Endothelial cell (in vitro differentiated cells): Measurements from ENCODE around the gene SGMS1. TPM values are rescaled to one million over a fixed set of nuclear protein-coding genes. Genes with fewer than 3 reads are reported as not detected.

Experiments
- DNase-seq: peaks from one replicate; pipeline ENCODE4 v3.0.0; 2021; ENCODE audit warnings: low spot score
- H3K27ac Mint-ChIP-seq: one replicate; pipeline ENCODE4 v1.8.0; 2021; ENCODE audit warnings: mixed read lengths, inconsistent platforms; ENCODE audit not compliant: unreplicated experiment
- H3K27me3 Mint-ChIP-seq: one replicate; pipeline ENCODE4 v1.8.0; 2021; ENCODE audit warnings: mild to moderate bottlenecking, moderate library complexity, mixed read lengths, inconsistent platforms; ENCODE audit not compliant: unreplicated experiment
- H3K36me3 Mint-ChIP-seq: one replicate; pipeline ENCODE4 v1.8.0; 2021; ENCODE audit warnings: mild to moderate bottlenecking, low read depth, mixed read lengths, inconsistent platforms; ENCODE audit not compliant: unreplicated experiment
- H3K4me1 Mint-ChIP-seq: one replicate; pipeline ENCODE4 v1.8.0; 2021; ENCODE audit warnings: mild to moderate bottlenecking, mixed read lengths, inconsistent platforms; ENCODE audit not compliant: unreplicated experiment
- H3K4me3 Mint-ChIP-seq: one replicate; pipeline ENCODE4 v1.8.0; 2021; ENCODE audit warnings: mild to moderate bottlenecking, mixed read lengths, inconsistent platforms; ENCODE audit not compliant: unreplicated experiment
- H3K9me3 Mint-ChIP-seq: one replicate; pipeline ENCODE4 v1.8.0; 2021; ENCODE audit warnings: mixed read lengths, inconsistent platforms; ENCODE audit not compliant: unreplicated experiment
- CTCF ChIP-seq: fragments of 200-600 bp; sonication (generic); IDR thresholded peaks from one replicate; pipeline ENCODE4 v1.5.0; 2021; ENCODE audit warnings: antibody characterized with exemption; ENCODE audit not compliant: unreplicated experiment
- total RNA-seq: library from RNA; stranded (reverse); fragmentation: NEBNext Ultra II Directional; extraction: Animal tissue kit (Norgen Biotek cat#: 25700); gene quantifications from one replicate; pipeline ENCODE4 v1.2.1, GENCODE V29; 2021; ENCODE audit not compliant: unreplicated experiment

The SGMS1 gene
- total RNA-seq, 1 donor from 2014 or later: 12.4 TPM

DNA sequence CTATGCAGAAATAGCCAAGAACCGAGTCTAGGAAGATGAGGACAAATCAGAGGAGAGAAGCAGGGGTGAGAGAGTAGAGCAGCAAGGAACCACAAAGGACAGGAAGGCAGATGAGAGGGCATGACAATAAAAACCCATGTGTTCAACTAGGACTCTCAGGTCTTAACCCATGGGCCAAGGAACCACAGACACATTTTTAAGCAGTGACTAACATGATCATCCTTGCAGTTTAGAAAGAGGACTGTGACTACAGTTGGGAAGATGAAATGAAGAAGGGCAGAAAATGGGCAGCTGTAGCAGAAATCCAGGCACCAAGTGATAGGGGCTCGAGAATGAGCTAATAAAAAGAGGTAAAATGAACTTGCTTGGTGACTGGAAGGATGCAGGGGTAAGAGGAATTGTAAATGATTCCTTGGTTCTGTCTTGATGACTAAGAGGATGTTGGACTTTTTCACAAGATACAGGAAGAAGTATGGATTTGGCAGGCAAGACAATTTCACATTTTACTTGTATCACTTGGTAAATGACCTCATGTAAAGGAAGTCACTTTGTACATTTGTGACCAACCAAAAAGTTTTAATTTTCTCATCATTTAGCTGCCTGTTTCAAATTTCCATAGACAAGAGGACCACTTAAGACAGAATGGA is 22.8 kb downstream of the SGMS1 start:
- no peaks in the 10 kb centered on the region for H3K27me3 Mint-ChIP-seq
- peaks cover 3% of the 10 kb centered on the region for H3K4me1 Mint-ChIP-seq
- no peaks in the 10 kb centered on the region for H3K9me3 Mint-ChIP-seq
- DNase-seq: no peak
- H3K36me3 Mint-ChIP-seq: no peaks in the 10 kb centered on the region
- no peak for TF ChIP-seq CTCF
- H3K27ac Mint-ChIP-seq: no peak overlapping the region
- H3K4me3 Mint-ChIP-seq: no peak overlapping the region

DNA sequence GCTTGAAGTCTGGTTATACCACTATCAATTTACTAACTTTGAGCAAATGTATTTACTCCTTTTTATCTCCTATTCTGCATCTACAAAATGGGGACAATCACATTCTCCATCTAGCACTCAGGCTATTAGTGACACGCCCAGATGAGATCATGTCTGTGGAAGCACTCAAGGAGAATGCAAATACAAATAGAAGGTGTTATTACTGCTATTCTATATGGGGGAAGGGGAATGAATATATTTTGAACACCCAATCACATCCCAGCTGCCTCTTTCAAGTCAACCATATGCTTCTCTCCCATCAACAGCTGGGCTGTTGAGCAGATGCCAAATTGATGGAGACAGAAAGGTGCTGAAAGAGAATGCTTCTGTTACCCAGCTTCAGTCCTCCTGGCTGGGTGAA is 23.5 kb downstream of the SGMS1 start:
- no peak for DNase-seq
- H3K36me3 Mint-ChIP-seq: no peaks in the 10 kb centered on the region
- no peak for TF ChIP-seq CTCF
- no peaks in the 10 kb centered on the region for H3K9me3 Mint-ChIP-seq
- no peaks in the 10 kb centered on the region for H3K27me3 Mint-ChIP-seq
- peaks cover 3% of the 10 kb centered on the region for H3K4me1 Mint-ChIP-seq
- no peak overlapping the region for H3K4me3 Mint-ChIP-seq
- H3K27ac Mint-ChIP-seq: no peak overlapping the region

- Mint-ChIP-seq H3K4me1 (no peaks in the 10 kb centered on the region), H3K27me3 (no peaks in the 10 kb centered on the region), H3K9me3 (no peaks in the 10 kb centered on the region), H3K27ac (no peak overlapping the region), H3K36me3 (no peaks in the 10 kb centered on the region), H3K4me3 (no peak overlapping the region)
- DNase-seq: no peak
- TF ChIP-seq CTCF: no peak
These were observed 26.9 kb downstream of the SGMS1 start for GRCh38 chr10:50596897-50597296.

DNA sequence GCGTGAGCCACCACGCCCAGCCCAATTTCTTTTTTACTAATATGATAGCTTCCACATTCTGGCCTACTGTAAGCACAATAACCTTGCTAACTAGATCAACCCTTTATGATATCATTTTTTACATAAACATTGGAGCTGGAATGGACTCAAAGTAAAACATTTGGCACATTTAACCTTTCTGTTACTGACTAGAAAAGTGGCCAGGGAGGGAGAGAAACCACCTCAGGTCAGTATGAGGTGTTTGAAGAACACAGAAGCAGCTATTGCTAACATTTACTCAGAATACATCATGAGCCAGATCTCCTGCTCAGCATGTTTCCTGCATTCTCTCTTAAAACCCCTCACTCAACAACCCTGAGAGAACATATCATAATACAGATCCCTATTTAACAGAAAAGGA is 27.3 kb downstream of the SGMS1 start:
- no peak overlapping the region for H3K4me3 Mint-ChIP-seq
- TF ChIP-seq CTCF: no peak
- H3K9me3 Mint-ChIP-seq: no peaks in the 10 kb centered on the region
- H3K27ac Mint-ChIP-seq: no peak overlapping the region
- no peaks in the 10 kb centered on the region for H3K36me3 Mint-ChIP-seq
- H3K4me1 Mint-ChIP-seq: no peaks in the 10 kb centered on the region
- no peak for DNase-seq
- no peaks in the 10 kb centered on the region for H3K27me3 Mint-ChIP-seq

DNA sequence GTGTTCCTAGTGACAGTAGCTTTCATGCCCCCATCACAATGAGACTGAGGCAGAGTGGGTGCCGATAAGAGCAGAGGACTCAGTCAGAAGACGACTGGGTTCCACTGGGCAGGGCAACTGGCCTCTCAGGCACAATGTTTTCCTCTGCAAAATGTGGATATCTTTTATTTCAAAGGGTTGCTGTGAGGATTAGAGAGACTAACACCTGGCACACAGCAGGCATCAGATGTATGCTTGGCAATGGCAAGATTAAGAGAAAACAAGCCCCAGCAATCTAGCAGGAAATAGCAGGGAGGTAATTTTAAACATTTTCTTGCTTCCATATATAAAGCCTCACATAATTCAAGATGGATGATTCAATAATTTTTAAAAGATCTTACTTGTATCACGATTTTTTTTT is 28.0 kb downstream of the SGMS1 start:
- Mint-ChIP-seq H3K4me3 (no peak overlapping the region), H3K27ac (no peak overlapping the region), H3K9me3 (no peaks in the 10 kb centered on the region), H3K4me1 (no peaks in the 10 kb centered on the region), H3K27me3 (no peaks in the 10 kb centered on the region), H3K36me3 (no peaks in the 10 kb centered on the region)
- no peak for DNase-seq
- no peak for TF ChIP-seq CTCF
